GF-D8 (cell line): ENCODE measurements around the gene DMWD.
"Not testable (repeated sequence)": the region's sequence is repeated elsewhere in the genome, so short reads cannot be mapped to it uniquely, and the experiment has no call there.

Source experiments
- DNase-seq: peaks from one replicate; lab custom pipeline; 2025; lab: John Stamatoyannopoulos, UW

The DMWD gene

GRCh38 chr19:45816236-45817009, 23.8 kb upstream of the DMWD start:
- DNase-seq = no peak

- DNase-seq = no peak
Observed at GRCh38 chr19:45815481-45816216, 23.0 kb upstream of the DMWD start.

- DNase-seq = no peak
Observed at GRCh38 chr19:45814851-45815480, 22.3 kb upstream of the DMWD start, which contains the start of gene RSPH6A. TSS of gene RSPH6A (minus strand) at chr19:45815308. CDS start at chr19:45815176, 132 bp downstream.

GRCh38 chr19:45814166-45814780, 21.6 kb upstream of the DMWD start:
- no peak for DNase-seq

GRCh38 chr19:45812297-45812696, 19.7 kb upstream of the DMWD start:
- no peak for DNase-seq

GRCh38 chr19:45809643-45810159, 17.1 kb upstream of the DMWD start:
- peak; percentile 68 for DNase-seq

GRCh38 chr19:45805719-45806118, 13.1 kb upstream of the DMWD start:
- no peak for DNase-seq

- DNase-seq = no peak
Observed at GRCh38 chr19:45804959-45805230, 12.2 kb upstream of the DMWD start.

GRCh38 chr19:45804140-45804958, 11.7 kb upstream of the DMWD start:
- DNase-seq = no peak

GRCh38 chr19:45801603-45802175, 9.0 kb upstream of the DMWD start:
- no peak for DNase-seq

GRCh38 chr19:45800070-45800553, 7.5 kb upstream of the DMWD start:
- no peak for DNase-seq

- DNase-seq = not testable (repeated sequence)
Observed at GRCh38 chr19:45799541-45799940, 6.9 kb upstream of the DMWD start.

GRCh38 chr19:45798995-45799517, 6.4 kb upstream of the DMWD start:
- no peak for DNase-seq

- no peak for DNase-seq
Observed at GRCh38 chr19:45794627-45795026, 2.0 kb upstream of the DMWD start.

GRCh38 chr19:45793876-45794275, 1.2 kb upstream of the DMWD start:
- no peak for DNase-seq

GRCh38 chr19:45793178-45793564, 526 bp upstream of the DMWD start:
- no peak for DNase-seq

GRCh38 chr19:45791744-45792469, 738 bp downstream of the DMWD start:
- DNase-seq = no peak

- DNase-seq = peak; percentile 85
Observed at GRCh38 chr19:45790942-45791341, 1.7 kb downstream of the DMWD start.

- no peak for DNase-seq
Observed at GRCh38 chr19:45789035-45789786, 3.4 kb downstream of the DMWD start.
